HG03196 (cell line): ENCODE data around the gene KLHDC4.

Experiments used
- ATAC-seq: cut with Tn5 transposase; IDR thresholded peaks from one replicate; pipeline ENCODE4 v1.9.1; 2021; ENCODE audit not compliant: unreplicated experiment

Gene KLHDC4

DNA sequence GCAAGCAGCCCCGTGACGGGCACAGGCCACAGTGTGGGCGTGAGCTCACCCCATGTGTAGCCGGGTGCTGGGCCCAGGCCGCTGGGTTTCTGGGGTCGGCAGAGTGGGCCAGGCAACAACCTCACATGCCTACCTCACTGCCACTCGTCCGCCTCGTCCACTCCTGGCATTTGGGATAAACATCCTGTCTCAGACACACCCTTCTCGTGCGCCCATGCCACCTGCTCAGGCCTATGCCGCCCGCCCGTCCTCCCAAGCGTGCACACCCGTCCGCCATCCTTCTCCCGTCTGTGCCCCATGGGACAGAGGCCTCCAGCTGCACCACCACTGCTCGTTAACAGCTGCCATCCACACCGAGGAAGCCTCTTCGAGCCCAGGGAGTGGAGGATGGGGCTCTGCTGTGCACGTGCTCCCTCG is 64.3 kb downstream of the KLHDC4 start:
- no peak for ATAC-seq

DNA sequence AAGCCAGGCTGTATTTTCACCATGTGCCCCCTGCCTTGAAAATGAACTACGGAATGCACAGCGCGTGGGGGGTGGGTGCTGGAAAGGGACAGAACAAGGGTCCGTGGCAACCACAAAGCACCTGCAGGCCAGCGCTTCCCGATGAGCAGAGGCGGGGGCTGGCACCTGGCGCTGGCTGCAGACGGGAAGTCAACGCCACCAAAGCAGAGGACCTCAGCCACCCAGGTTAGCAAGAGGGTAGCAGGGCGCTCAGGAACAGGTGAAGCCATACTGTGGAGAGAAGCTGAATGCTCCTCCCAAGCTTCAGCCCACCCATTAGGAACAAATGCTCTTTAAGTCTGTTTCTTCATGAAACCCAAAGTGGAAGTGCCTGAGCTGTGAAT is 64.7 kb downstream of the KLHDC4 start:
- no peak for ATAC-seq

DNA sequence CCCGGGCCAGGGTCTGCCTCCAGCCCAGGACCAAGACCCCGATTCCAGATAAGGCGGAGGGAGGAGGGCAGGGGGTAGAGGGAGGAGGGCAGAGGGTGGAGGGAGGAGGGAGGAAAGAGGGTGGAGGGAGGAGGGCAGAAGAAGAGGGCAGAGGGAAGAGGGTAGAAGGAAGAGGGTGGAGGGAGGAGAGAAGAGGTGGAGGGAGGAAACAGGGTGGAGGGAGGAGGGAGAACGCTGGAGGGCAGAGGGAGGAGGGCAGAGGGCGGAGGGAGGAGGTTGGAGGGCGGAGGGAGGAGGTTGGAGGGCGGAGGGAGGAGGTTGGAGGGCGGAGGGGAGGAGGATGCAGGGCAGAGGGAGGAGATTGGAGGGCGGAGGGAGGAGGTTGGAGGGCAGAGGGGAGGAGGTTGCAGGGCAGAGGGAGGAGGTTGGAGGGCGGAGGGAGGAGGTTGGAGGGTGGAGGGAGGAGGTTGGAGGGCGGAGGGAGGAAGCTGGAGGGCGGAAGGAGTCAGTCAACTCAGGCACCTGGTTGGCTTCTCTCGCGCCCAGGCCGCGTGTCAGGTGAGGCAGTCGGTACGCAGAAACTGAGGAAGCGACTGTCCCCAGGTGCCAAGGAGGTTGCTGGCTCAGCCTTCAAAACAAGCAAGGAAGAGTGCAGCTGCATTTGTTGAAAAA is 65.2 kb downstream of the KLHDC4 start:
- no peak for ATAC-seq

DNA sequence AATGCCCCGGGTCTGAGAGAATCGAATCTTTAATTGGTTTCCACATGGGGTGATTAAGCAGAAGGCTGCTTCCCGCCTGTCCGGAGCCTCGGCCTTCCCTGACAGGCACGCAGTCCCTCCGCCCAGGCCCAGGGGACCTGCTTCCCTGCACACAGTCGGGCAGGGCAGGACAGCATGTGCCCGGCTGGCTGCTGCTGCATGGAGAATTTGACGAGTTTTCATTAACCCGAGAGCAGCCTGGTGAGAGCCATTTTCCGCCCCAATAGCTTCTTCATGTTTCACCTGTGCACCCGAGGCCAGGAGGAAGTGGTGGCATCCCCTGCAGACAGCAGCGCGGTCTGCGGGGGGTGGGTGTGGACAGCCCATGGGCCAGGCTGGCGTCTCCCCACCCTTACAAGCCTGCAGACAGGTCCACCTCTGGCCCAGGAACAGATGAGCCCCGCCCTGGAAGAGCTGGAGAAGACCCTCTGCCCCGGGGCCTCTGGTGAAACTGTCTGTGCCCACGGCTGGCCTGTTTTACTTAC is 67.0 kb downstream of the KLHDC4 start:
- no peak for ATAC-seq

DNA sequence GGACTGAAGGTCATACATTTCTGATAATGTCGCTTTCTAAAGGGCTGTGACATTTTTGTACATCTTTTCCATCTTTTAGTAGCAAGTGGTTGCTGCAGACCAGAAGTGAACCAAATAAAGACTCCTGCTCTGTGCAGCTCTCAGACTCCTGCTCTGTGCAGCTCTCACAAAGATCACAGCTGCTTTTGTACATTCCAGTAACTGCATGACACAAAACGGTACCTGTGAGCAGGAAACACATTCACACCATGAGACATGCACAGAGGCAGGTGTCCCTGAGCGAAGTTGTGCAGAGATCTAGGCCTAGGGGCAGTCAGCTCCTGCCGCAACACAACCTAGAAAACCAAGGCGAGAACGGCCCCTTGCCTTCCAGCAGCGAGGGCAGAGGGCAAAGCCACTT is 67.5 kb downstream of the KLHDC4 start:
- no peak for ATAC-seq

DNA sequence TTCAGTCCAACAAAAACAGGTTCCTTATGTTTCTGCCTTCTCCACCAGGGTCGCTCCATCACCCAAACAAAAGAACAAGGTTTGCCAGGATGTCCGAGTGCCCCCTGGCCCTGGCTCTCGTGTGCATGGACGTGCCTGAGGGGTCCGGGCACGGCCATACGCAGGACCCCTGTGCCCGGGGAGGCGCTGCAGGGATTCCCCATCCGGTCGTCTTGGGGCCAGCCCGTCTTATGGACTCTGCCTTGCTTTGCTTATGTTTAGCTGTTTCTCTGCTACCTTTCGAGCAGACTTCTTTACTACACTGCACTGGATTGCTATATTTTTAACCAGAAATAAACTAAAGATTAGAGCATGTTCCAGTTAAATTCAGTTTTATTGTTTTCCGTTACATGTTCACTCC is 68.0 kb downstream of the KLHDC4 start:
- ATAC-seq: no peak

DNA sequence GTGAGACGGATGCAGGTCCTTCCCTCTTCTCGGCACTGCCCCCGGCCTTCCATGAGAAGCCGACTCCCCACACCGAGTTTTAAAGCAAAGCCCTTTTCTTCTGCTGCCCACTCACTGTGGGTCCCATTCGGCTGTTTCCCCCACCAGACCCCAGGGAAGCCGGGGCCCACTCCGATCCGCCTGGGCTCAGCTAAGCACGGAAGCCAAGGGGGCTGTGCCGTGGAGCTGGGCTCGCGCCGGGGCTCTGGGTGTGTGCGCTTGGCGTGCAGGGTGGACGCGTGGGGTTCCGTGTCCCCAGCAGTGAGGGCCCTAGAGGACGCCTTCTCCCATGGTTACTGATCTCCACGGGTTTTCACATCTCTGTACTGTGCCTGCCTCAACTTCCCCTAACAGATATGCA is 68.5 kb downstream of the KLHDC4 start:
- no peak for ATAC-seq

DNA sequence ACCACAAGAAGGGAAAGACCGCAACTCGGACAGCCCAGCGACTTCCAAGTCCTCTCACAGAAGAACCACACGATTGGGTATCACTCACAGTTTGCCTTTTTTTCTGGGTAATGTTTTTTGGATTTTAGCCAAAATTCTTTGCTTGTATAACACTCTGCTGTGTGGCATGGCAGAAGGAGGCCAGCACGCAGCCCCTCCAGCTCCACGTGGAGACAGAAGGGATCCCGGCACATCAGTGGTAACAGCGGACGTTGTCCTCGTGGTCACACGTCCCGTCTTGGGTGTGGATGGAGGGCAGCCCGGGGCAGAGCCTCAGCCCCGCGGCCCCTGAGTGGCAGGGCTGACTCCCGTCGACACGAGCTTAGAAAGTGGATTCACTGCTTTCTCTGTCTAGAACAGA is 69.1 kb downstream of the KLHDC4 start:
- ATAC-seq: no peak

DNA sequence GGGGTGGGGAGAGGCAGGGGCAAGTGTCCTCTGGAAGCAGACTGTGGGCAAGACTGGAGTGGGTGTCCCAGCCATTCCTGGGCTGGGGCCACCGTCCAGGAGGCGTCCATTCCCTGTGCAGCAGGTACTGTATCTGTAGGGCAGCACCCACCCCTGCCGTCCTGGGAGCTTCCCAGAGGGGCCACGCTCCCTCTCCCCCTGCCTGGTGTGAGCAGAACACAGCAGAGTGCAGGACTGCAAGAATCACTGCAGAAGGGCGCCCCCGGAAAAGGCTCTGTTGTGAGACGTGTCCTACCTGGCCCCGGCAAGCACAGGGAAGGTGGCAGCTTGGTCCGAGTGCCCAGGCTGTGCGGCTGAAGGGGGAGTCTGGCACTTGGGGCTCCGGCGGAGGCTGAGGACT is 70.3 kb downstream of the KLHDC4 start:
- ATAC-seq: no peak

DNA sequence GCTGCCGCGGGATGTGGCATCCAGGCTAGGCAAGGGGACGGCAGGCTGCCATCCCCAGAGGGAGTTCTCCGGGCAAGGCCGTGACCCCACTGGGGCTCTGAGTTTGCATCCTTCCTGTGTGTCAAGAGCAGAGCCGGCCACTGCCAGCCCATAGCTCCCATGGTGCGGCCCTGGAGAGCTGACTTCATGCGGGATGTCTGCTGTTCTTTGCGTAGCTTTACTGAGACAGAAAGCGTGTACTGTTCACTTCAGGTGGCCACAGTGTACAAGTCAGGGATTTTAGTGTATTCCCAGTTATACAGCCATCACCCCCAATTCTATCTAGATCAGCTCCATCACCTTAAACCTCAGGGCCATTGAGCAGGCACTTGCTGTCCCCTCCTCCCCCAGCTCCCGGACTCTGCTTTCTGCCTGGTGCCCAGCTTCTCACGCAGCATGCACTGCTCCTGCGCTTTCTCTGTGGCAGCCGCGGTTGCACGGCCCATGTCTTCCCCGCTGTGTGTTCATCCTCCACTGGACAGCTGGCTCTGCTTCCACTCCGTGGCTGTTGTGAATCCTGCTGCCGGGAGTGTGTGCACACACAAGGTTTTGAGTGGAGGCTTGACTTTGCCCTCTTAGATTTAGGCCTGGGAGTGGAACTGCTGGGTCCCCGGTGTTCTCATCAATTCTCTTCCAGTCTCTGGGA is 71.2 kb downstream of the KLHDC4 start:
- no peak for ATAC-seq

DNA sequence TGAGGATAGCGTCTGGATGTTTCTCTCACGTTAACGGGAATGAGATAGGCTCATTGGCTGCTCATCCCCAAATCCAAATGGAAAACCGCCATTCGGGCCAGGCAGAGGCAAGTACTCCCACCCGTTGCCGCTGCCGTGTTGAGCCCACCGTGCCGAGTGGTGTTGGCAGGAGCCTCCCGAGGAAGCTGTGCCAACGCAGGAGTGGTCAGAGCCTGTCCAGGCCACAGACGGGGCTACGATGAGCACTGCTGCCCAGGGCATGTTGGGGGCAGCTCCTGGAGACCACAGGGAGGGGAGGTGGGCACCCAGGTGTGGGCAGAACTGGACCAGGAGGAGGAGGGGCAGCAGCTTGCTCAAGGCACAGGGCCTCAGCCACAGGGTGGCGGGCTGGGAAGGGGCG is 72.0 kb downstream of the KLHDC4 start:
- no peak for ATAC-seq

DNA sequence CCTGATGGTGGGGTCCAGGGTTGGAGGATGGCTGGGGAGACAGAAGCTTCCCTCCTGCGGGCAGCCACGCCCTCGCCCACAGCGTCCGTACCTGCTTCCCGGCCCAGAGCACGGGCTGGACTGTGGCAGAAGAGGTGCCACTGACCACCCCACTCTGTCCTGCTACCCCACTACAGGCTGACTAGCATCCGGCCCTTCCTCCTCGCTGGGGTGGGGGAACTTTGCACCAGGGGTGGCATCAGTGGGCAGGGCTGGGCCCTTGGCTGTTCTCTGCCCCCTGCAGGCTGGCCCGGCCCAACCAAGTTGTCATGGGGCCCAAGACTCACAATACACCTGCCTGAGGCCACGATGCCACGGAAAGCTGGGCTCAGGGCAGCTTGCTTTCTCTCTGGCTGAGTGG is 73.0 kb downstream of the KLHDC4 start:
- no peak for ATAC-seq

DNA sequence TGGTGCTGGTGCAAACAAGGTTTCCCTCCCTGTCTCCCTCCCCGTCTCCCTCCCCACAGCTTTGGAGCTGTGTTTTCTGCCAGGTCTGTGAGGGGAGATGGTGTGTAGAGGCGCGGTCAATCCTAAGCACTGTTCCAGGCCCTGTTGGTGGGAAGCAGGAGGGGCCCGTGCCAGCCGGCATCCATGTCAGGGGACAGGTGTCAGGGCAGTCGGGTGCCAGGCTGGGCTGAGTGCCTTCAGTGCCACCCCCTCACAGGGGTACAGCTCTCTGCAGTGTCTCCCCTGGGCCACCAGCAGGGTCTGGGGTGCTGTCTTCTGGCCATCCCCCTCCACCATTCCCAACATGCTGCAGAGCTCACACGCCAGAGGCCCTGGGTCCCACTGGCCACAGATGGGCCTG is 73.6 kb downstream of the KLHDC4 start:
- no peak for ATAC-seq

DNA sequence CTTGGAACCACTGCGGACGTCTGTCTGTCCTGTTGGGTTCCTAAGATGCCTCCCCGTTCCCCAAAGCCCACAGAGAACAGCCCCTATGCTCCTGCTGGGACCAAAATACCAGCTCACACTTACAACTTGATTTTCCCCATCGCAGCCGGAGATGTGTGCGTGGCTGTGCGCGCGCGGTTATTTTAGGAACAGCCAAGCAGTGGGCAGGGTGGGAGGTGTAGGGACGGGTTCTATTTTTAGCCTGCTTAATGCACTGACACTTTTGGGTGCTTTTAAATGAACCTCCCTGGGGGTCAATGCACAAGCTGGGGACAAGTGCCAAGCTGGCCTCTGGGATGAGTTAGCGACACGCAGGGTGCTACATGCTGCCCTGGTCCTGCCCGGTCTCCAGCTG is 74.1 kb downstream of the KLHDC4 start:
- no peak for ATAC-seq

DNA sequence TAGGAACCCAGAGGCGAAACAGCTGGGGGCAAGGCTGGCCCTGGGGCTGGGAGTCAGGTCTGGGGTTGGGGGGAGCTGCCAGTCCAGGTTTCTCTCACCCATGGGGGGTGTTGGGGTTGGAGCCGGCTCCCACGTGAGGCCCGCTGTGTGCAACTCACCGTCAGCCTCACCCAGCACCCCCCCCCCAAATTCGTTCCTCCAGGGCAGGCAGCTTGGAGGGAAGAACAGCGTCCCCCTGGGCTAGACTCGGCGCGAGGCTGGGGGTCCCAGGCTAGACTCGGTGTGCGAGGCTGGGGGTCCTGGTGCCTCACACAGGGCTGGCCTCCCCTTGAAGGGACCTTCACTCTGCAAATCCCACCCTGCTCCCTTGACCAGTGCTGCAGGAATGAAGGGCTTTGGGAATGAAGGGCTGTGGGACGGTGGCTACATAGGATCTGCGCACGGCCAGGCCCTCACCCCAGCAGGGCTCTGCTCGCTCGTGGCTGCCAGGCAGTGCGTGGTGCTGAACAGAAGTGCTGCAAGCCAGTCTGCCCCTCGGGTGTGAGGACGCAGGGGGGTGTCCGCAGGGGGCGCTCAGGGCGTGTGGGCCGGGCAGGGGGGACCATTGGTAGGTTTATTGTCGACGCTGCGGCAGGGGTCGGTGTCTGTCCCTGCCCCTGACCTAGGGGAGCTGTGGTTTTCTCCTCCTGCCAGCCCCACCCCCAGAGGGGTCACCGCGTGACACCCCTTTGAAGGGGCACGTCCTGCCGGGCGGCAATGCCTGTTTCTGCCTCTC is 74.7 kb downstream of the KLHDC4 start:
- ATAC-seq: no peak

DNA sequence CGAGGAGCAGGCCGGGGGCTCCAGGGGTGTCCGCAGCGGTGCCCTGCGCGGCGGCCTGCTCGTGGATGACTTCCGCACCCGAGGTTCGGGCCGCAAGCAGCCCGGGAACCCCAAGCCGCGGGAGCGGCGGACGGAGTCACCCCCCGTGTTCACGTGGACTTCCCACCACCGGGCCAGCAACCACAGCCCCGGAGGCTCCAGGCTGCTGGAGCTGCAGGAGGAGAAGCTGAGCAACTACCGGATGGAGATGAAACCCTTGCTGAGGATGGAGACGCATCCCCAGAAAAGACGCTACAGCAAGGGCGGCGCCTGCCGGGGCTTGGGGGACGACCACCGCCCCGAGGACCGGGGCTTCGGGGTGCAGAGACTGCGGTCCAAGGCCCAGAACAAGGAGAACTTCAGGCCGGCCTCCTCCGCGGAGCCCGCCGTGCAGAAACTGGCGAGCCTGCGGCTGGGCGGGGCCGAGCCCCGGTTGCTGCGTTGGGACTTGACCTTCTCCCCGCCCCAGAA is 75.8 kb downstream of the KLHDC4 start:
- ATAC-seq: no peak

DNA sequence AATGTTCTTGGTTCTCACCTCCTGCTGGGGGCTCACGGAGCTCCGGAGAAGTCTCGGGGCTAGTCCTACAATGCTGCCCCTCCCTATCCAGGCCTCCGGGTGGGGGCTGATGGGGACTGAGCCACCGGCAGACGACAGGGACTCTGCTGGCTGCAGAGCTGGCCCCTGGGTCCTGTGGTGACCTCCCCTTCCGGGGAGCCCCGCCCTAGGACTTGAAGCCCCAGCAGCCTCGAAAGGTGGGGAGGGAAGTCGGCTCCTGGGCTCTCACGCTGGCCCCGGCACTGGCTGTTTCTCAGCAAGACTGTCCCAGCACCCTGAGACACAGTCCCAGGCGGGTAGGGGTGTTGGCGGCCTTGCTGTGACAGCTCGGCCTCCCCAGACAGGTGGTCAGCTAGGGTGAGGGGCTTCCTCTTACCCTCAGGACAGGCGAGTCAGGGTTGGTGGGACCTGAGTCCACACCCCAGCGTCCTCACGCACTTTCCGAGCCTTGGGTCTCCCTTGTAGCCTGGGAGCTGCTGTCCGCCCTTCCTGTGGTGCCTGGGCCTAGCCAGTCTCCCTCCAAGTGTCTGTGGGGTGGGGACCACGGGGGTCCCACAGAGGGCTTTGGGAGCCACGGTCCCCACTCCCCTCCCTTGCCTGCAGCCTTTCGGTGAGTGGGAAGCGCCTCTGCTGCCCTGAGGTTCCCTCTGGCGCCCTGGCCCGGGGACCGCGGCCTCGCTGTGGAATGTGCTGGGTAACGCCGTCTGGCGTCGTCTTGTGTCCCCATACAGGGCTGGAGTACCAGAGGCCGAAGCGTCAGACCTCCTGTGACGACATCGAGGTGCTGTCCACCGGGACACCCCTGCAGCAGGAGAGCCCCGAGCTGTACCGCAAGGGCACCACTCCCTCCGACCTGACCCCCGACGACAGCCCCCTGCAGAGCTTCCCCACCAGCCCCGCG is 76.6 kb downstream of the KLHDC4 start:
- ATAC-seq: no peak

DNA sequence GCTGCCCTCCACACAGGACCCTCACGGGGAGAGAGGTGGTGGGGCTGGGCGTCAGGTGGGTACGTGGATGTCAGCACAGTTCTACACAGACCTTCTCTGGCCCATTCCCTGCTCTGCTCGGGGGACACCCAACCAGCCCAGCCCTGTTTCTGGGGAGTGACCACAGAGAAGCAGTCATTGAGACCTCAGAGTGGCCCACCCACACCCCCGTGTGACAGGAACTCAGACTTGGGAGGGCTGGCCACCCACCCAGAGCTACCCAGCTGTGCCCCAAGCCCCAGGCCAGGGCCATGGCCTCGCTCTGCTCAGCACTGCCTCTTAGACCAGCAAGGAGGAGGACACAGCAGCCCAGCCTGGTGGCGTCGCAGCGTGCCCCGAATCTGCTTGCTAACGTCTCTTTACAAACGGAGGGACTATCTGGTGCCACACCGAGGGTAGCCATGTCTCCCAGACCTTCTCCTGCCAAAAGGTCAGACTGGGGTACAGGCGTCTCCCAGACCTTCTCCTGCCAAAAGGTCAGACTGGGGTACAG is 77.7 kb downstream of the KLHDC4 start:
- no peak for ATAC-seq

DNA sequence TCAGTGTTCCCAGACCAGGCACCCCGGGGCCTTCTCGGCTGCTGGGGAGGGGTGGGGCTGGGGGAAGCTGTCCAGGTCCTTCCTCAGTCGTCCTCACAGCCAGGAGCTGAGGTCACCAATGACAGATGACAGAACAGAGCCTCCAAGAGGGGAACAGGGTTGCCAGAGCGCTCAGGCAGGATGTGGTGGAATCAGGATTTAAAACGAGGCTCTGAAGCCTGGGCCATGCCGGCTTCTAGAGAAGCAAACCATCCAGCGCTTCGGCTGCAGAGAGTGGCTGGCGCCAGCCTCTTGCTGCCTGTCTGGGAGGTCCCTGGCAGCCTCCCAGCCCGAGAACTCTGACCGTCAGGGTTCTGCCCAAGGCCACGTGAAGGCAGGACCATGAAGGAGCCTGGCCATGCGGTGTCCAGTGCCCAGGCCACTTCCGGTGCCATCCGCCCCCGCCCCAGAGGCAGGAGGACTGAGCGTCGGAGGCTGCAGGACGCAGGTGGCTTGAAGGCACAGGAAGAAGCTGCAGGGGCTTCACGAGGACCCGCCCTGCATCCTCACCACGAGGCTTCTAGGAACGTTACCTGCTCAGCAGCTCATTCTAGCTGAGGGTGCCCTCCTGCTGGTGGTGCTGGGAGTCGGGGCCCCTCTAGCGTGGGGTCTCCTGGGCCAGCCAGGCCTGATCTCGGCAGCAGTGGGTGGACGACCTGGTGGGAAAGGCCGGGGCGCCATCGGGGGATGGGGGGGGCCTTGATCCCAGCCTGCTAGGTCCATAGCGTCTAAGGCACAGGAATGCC is 78.5 kb downstream of the KLHDC4 start:
- ATAC-seq: no peak

DNA sequence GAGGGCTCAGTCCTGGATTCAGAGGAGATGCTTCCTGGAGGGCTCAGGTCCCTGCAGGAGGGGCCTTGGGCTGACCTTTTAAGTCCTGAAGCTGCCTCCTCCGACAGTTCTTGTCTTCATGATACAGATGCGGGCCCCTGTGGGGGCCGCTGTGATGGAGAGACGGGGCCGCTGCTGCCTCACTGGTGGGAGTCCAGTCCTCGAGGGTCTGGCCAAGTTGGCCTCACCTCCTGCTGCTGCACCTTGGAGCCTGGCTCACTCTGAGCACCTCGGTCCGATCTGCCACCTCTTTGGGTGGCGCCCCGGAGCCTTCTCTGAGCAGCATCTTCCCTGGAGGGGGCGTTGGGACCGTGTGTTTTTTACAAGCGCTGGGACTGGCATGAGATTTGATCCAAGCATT is 79.1 kb downstream of the KLHDC4 start:
- no peak for ATAC-seq
